ENCODE results near the gene LDLRAD3.

The LDLRAD3 gene

DNA sequence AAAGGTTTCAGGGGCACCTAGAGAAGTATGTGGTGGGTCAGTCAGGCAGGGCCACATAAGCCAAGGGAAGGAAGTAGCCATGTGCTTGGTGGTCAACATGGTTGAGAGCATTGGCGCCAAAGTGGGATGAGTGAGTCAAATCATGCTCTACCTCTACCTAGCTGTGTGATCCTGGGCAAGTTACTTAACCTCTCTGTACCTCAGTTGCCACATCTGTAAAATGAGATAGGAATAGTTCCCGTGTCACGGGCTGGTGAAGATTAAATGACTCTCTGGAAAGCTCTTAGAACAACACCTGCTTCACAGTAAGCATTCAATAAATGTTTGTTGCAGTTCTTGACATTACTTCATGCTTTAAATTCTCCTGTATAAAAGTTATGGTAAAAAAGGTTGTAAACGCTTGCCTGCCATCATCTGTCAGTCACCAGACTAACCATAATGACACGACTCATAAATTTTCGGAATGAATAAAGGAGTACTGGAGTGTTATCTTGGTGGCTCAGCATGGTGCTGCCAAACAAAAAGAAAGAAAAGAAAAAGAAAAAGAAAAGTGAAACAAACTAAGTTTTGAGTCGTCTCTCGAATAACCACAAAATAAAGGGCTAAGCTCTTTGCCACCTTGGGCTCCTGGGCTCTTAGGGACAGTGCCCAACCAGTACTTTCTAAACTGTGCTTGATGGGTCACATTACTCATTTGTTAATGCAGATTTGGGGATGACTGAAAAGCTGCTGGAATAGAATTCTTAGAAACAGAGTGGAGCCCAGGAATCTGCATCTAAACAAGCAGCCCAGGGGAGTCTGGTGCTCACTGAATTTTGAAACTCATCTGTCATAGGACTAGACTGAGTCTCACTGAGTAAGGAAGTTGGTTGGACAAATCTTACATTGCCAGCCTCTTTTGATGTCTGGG, 107.6 kb downstream of the LDLRAD3 start:
- DNase-seq = no peak

DNA sequence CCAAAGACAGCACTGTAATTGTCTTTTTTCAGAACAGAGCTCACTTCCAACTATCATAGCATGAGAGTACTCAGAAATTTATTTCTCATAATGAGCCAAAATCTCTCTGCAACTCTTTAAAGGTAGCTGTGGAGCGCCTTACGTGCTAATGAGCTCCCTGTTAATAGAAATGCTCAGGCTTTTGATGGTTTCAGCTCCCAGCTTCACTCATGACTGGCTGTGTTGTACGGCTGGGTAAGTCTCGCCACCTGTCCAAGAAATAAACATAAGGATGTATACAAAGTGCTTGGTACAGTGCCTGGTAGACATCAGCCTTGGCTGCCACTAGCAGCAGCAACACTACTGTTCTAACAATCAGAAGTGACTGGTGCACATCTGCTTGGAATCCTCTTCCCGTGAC, 109.4 kb downstream of the LDLRAD3 start:
- no peak for DNase-seq

DNA sequence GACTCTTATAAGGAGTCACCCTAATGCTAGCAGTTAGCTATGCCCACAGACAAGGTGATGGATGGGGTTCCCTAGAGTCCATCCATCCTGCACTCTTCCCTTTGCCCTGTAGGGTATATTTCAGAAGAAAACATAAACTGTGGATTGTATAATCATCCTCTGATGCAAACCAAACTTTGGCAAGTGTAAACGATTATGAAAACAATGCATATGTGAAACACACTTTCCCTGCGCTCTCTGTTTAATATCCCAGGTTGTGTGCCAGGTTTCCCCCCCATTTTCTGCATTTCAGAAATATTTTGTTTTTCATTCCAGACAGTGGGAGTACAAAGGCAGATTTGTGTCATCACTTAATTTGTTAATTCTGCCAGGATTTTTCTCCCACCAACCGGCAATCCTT, 110.0 kb downstream of the LDLRAD3 start:
- no peak for DNase-seq

DNA sequence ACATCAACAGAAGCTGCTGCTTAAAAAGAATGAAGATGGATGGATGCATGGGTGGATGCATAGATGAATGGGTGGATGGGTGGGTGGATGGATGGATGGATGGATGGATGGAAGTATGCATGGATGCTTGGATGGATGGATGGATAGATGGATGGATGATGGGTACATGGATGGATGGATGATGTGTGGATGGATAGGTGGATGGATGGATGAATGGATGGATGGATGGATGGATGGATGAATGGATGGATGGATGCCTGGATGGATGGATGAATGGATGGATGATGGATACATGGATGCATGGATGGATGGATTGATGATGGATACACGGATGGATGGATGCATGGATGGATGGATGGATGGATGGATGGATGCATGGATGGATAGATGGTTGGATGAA, 110.8 kb downstream of the LDLRAD3 start:
- no peak for DNase-seq

DNA sequence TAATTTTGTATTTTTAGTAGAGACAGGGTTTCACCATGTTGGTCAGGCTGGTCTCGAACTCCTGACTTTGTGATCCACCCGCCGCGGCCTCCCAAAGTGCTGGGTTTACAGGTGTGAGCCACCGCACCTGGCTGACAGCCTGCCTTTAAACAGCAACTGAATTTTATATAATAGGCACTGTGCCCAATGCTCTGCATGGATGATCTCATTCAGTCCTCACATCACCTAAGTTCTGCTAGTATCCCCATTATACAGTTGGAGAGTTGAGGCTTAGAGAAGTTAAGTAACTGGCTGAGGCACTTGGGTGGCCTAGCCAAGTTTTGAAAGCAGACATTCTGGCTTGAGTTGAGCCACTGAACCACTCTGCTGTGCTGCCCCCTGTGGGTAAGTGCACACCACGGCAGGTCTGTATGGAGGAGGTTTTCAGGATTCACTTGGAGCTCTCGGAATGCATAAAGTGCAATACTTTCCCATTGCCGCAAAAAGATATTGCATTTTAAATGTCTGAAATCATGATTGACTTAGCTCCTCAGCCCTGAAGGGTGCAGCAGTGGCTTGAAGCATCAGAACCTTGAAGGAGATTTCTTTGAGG, 112.4 kb downstream of the LDLRAD3 start:
- DNase-seq = peak; percentile 4 to 45

DNA sequence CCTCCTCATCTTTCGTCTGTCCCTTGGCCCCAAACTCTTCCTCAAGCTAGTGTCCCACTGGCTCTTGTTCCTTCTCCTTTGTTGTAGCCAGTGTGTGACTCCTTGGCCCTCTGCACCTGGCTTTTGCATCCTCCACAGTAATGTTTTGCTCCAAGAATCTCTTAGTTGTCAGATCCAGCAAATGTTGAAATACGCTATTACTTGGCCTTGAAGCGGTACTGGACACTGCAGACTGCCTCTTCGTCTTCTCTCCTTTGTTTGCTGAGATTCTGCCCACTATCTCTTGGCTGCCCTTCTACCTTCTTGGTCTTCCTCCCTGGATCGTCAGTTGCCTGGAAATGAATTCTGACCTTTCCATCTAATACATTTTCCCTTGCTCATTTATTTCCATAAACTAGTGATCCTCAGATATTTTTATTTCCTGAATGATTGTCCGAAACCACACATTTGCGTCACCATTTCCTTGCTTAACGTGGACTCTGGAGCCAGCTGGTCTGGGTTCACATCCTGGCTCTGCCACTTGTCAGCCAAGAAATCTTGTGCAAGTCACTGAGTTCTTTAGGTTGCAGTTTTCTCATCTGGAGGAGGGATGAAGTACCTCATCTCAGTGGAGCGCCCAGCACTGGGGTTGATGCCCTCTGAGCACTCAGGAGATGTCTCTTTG, 113.6 kb downstream of the LDLRAD3 start:
- DNase-seq = no peak

DNA sequence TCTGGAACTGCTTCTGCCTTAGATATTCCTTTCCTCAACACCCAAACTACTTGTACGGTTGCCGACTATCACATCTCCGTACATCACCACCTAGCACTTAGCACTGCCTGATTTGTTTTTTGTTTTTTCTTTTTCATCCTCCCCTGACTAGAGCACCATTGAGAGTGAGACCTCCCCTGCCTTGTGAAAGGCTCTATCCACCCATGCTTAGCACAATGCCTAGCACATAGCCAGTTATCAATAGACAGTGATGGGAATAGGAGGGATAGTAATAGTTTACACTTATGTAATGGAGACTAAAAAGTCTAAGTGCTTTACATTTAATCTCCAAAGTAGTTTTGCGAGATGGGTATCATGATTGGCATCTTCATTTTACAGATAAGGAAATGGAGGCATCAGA, 115.8 kb downstream of the LDLRAD3 start:
- DNase-seq = no peak

DNA sequence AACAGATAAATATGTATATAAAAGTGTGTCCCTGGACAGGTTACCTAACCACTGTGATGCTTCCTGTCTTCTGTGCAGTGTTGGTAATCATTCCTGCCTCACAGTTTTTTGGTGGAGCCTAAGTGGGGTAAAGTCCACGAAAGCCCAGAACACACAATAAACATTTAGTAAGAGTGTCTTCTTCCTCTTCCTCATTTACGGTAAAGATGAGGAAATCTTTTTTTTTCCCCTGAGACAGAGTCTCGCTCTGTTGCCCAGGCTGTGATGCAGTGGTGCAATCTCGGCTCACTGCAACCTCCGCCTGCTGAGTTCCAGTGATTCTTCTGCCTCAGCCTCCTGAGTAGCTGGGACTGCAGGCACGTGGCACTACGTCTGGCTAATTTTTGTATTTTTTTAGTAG, 117.1 kb downstream of the LDLRAD3 start:
- DNase-seq = no peak

DNA sequence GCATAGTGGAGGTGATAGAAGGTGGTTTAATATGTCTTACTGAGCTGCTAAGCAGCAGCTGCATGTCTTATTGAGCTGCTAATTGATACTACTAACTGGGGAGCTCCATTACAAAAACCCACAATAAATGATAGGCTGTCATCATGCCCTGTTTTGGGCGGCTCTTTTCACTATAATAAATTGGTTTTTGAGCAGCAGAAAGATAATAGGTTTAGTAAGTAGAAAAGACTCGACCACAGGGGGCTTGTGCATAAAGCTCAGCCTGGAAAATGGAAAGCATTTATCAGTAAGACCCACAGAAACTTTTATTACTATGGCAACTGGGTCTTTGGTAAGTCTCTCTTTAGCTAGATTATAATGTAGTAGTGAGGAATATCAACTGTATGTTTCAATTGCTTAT, 117.6 kb downstream of the LDLRAD3 start:
- DNase-seq = no peak

DNA sequence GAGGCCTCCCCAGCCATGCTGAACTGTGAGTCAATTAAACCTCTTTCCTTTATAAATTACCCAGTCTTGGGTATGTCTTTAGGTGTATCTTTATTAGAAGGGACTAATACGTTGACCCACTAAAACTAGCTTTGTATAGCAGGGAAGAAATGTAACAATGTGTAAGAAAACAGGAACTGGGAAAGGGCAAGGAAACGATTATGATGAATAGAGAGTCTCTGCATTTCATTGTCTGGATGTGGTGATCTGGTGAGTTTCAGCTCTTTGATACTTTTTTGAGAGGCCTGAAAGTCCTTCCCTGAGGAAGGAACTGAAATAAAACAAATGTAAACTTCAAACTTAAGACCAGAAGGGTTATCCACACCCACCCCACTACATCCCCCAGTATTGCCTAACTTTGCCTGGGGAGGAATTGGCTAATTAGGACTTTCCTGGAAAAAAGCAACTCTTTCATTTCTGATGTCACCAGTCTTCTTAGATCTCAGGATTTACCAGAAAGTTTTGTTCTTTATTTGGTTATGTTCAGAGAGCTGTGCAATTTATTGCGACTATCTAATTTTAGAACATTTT, 119.0 kb downstream of the LDLRAD3 start:
- DNase-seq = no peak

DNA sequence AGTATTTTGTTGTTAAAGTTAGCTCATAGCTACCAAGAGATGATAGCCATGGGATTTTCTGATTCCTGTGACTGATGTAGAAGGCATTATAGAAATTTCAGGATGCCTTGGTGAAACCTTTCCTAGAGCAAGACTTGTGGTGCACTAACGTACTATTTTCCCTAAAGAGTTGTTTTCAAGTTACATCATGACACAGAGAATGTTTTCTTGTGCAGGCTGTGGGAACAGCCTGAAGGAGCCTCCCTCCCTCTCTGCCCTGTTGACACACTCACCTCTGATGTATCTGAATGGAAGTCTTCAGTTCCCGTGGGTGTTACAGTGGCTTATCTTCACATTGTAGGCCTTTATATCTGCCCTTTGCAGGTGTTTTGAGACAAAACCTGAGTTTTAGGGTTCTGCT, 121.6 kb downstream of the LDLRAD3 start:
- no peak for DNase-seq

DNA sequence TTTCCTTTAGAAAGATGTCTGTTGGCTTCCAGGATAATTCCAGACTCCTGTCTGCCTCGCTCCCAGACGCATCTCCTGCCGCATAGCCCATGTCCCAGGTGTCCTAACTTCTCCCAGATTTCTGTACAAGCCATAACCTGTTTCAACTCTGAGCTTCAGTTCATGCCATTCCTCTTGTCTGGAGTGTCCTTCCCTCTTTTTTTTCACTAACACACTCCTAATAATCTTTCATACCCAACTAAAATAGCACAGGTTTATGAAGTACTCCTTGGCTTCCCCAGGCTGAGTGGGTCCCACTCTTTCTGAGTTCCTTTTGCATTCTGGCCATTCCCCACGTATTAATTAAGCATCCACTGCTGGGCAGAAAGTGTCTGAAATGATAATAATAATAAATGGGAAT, 123.0 kb downstream of the LDLRAD3 start:
- no peak for DNase-seq

DNA sequence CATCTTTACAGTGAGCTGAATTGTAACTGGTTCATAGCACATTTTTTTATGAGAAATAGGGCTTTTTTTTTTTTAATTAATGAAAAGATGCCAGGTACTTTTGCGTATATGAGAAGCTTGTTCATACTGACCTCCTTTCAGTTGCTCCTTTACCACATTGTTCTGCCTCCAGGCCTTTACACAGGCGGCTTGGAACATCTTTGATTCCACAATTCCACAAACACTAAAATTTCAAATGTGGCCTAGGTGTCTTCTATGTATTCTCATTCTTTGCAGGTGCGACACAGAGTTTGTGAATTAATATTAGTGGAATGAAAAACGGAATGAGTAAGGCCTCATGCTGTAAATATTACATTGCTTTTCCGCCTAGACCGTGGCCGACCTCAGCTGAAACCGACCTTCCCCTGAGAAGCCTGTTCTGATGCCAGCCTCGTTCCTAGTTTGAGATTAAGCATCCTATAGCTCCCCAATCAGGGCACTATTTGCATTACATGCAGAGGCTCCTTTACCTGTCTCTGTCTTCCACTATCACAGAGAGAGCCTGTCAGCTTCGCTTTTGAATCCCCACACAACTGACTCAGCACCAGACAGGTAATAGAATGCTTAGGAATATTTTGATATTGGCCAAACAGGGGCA, 125.8 kb downstream of the LDLRAD3 start:
- peak; percentile 16 to 47 for DNase-seq

DNA sequence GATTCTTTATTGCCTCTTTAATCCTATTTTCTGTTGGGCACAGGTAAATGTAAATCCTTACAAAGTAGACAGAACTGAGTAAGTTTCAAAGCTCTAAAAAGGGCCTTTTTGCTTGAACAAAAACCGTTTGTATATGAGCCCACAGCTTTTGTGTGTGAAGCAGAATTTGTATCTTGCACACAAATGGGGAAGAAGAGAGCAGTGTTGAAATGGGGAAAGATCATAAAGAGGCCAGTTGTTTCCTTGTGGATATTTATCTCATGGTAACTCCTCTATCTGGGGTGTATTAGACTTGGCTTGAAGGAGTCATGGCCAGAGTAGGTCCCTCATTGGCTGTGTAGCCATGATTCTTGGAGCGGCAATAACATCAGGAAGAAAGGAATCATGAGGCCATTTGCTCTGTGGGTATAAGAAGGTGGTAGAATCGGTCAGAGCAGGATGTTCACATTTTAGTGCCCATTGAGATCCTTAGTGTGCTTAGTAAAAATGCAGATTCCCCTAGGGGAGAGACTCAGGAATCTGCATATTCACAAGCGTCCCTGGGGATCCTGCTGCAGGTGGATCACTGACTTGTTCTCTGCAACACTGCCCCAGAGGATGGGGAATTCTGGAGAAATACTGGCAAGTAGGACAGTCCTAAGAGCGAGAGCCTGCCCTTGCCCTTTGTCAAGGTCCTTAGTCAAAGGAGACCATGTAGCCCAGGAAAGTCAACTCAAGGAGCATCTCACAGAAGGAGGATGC, 126.5 kb downstream of the LDLRAD3 start:
- DNase-seq = no peak

DNA sequence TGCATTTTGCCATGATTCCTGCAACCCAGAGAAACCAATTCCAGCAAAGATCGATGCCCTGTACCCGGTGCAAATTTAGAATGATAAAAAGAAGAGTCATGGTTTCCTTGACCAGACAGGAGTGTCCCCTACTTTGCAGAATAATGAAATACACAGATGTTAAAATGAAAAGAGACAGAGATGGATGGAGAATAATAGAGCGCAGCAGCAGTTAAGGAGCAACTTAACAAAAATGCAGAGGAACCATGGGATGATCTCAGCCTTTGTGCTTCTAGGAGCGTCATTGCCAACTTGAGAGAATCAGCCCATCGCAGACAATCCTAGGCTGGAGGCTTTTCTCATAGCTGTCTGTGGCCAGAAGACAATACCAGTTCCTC, 127.1 kb downstream of the LDLRAD3 start:
- no peak for DNase-seq

DNA sequence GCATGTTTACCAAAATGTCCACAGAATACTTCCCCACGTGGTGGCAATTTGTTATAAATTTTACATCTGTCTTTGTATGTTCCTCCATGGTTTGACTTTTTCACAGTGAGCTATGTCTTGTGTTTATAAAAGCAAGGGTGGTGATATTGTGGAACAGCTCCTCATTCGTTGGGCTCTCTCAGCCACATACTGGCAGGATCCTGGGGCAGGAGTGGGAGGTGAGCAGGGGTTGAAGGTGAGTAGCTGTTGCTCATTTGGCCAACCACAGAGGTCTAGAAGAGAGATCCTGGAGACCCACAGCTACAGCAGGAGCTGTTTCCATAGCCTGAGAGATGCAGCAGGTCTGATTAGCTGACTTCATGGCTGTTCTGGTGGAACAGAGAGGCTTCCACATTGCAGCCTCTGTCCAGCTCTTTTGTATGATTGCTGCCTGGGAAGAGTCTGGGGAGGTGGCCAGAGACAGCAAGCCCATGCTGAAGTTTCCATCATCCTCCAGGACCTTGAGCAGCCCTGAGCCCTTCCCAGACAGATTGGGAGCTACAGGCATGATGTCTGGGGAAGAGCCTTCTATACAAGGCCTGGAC, 128.1 kb downstream of the LDLRAD3 start:
- DNase-seq = no peak

DNA sequence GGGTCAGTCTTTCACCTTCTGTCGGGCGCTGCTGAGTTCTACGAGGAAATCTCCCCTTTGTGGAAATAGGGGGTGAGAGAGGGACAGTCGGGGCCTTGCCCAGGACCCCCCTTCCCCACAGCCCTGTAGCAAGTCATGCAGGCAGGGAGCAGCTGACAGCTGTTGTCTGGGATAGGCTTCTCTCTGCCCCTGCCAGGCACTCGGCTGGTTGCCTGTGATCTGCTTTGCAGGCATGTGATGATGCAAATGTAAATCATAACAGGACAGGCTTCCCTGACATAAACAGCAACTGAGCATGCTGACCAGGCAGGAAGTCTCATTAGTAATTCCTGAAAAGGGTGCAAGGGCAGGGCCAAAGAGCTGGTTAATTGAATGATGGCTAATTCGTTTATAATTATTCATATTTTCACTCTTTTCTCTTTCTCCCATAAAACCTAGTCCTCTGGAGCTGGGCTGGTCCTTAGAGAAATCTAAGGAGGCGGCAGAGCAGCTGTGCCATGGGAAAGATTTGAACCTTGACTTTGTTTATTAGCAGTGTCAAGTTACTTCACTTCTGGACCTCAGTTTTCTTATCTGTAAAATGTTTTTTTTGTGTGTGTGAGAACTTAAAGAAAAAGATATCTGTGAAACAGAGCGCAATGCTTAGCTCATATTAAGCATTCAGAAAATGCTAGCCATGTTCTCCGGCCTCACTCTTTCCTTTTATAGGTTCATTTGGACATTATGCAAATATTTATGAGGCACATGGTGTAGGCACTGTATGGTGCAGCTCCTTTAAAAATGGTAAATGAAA, 129.7 kb downstream of the LDLRAD3 start:
- DNase-seq = peak; percentile 14 to 69

DNA sequence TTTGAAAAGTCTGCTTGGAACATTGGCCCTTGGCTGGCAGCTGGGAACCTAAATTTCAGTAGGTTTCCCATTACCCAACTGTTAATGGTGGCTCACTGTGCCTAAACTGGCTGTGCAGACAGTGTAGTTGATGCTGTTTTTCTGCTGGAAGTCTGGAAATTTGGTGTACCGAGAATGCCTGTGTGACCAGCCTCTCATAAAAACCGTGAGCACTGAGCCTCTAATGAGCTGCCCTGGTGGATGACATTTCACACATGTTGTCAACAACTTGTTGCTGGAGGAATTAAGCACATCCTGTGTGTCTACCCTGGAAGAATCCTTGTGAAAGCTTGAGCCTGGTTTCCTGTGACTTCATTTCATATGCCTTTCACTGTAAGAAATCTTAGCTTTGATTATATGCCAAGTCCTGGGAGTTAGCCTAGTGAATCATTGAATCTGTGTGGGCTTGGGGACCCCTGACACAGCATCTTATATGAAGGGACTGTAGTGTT, 131.1 kb downstream of the LDLRAD3 start:
- no peak for DNase-seq

DNA sequence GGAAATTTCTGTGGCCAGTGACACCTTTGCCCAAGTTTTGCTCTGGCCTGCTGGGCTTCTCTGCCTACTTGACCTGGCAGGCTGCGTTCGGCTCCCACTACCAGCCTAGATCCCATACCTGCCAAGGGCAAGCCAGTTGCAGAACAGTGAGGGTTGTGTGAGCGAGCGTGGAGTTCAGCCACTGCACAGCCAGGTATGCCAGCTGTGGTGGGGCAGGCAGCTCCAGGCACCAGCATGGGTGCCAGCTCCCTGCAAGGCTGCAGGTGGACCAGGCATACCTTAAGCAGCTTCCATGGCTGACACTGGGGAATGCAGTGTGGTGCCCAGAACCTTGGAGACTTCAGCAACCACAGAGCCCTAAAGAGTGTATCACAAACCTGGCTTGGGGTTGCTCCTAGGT, 133.5 kb downstream of the LDLRAD3 start:
- no peak for DNase-seq

DNA sequence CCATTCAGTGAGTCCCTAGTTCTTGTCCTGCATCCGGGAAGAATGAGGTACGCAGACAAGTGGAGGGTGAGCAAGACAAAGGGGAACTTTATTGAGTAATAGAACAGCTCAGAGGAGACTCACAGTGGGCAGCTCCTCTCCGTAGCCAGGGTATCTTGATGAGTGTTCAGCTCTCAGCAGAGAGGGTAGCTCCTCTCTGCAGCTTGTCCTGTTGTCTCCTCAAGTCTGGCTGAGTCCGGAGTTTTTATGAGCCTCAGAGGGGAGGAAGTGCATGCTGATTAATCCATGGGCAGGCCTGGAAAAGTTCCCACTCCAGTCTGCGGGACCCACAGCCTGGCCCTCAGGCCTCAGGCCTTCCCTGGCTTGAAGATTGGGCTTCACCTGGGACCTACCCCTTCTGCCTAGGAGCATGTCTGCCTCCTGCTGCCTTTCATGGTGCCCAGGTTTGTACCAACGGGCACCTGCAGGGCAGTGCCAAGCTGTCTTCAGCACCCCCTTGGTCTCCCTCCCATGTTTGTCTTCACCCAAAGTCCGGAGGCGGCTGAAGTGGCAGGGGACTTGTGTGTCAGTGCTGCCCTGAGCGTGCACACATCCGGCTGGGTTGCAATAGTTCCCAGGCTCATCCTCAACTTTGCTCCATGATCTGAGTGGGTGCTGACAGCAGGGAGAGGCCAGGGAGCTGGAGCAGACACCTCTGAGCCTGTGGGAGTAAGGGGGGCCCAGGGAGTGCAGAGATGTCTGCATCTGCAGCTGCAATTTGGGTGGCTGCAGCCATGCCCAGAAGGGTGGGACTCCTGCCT, 134.2 kb downstream of the LDLRAD3 start:
- DNase-seq = no peak

All from NCI-H524 (cell line).